Transverse colon (tissue), 4 donors: ENCODE data around the gene YTHDC1. TPM values are rescaled to one million over a fixed set of nuclear protein-coding genes. Genes with fewer than 3 reads are reported as not detected.

Experiments
- DNase-seq: peaks from one replicate; pipeline ENCODE4 v3.0.0-alpha.2; 2019
- H3K27ac ChIP-seq, 4 donors: fragments of 200-600 bp; sonication (generic); 2 replicates each; pipeline ENCODE4 v1.5.1; 2016 to 2018; ENCODE audit warnings: inconsistent platforms in 4 of 4
- H3K27me3 ChIP-seq: fragments of 200-600 bp; sonication (generic); 2 replicates; pipeline ENCODE4 v1.5.1; 2017; ENCODE audit warnings: inconsistent platforms
- H3K36me3 ChIP-seq, 4 donors: fragments of 200-600 bp; sonication (generic); 2 replicates each; pipeline ENCODE4 v1.5.1; 2017 to 2019; ENCODE audit warnings: inconsistent platforms in 4 of 4
- H3K4me1 ChIP-seq, 4 donors: fragments of 200-600 bp; sonication (generic); 2 replicates each; pipeline ENCODE4 v1.5.1; 2017 to 2020; ENCODE audit warnings: inconsistent platforms in 4 of 4
- H3K4me3 ChIP-seq, 4 donors: fragments of 200-600 bp; sonication (generic); 1 replicate in 1 of 4; 2 replicates in 3 of 4; pipeline versions ENCODE4 v1.5.1 to v1.6.1; 2017 to 2019; ENCODE audit warnings: inconsistent platforms in 4 of 4
- H3K9me3 ChIP-seq, 2 donors: fragments of 200-600 bp; sonication (generic); 2 replicates each; pipeline ENCODE4 v1.5.1; 2017 to 2019; ENCODE audit warnings: inconsistent platforms in 2 of 2
- CTCF ChIP-seq, 5 experiments: fragments of 200-600 bp in 3 of 5; fragments of 450-650 bp in 2 of 5; sonication (generic) in 3 of 5; IDR thresholded peaks; 1 replicate in 2 of 5; 2 replicates in 3 of 5; pipeline ENCODE4 v1.5.1; 2016 to 2017; ENCODE audit warnings: antibody characterized with exemption in 5 of 5, inconsistent platforms in 3 of 5, mild to moderate bottlenecking in 2 of 5, moderate library complexity in 1 of 5
- EP300 ChIP-seq: sonication (generic); formaldehyde crosslinking; IDR thresholded peaks from one replicate; pipeline ENCODE4 v1.6.1; 2017; ENCODE audit warnings: antibody characterized with exemption, low read depth
- POLR2A ChIP-seq: fragments of 450-650 bp; IDR thresholded peaks from one replicate; pipeline ENCODE4 v1.6.1; 2016; ENCODE audit warnings: antibody characterized with exemption, mild to moderate bottlenecking, moderate library complexity
- POLR2AphosphoS5 ChIP-seq, 3 donors: sonication (generic); formaldehyde crosslinking; IDR thresholded peaks; one replicate each; pipeline ENCODE4 v1.6.1; 2016; ENCODE audit warnings: antibody characterized with exemption in 3 of 3
- WGBS, 2 donors: methylation state at CpG; one replicate each; pipeline ENCODE4 v1.1.5; 2018; ENCODE audit warnings: low coverage in 1 of 2; 5-methylcytosine and 5-hydroxymethylcytosine counted together
- in situ Hi-C, 4 donors: fragments of 200-750 bp; cut with MboI; loops; one replicate each; pipeline versions ENCODE4 v1.15.0 to v1.15.1; 2017; ENCODE audit warnings: low sequenced_read_pairs in 3 of 4, low pct_ligation_motif_present in 1 of 4, low pct_unique_long_range_greater_than_20kb in 1 of 4
- intact Hi-C: fragments of 100-400 bp; cut with DNase I; formaldehyde crosslinking; loops from one replicate; pipeline ENCODE4 v1.15.1; 2023; ENCODE audit warnings: low total_unique reads
- total RNA-seq, 4 donors: library from RNA; depleted of rRNA; stranded (reverse); fragments of >200 nt; gene quantifications; one replicate each; pipeline ENCODE4 v1.1.0, GENCODE V29; 2016

The YTHDC1 gene
- total RNA-seq, 4 donors from 2014 or later = 47.4 to 183 (median 82.7) TPM

- H3K27ac ChIP-seq = no peak overlapping the region
- in situ Hi-C loops = no loop called here
Measured at GRCh38 chr4:68324519-68325262, 25.2 kb downstream of the YTHDC1 start.

GRCh38 chr4:68319040-68319439 is 30.9 kb downstream of the YTHDC1 start:
- 81 to 82% methylated on average over 1 of the region's 1 CpG for WGBS, 2 donors
- Histone ChIP-seq H3K4me1 (no peaks in the 10 kb centered on the region), H3K9me3 (no peaks in the 10 kb centered on the region), H3K36me3 (peaks cover 0 to 79% (median 31%) of the 10 kb centered on the region in 4 donors), H3K27me3 (no peaks in the 10 kb centered on the region), H3K27ac (no peak overlapping the region), H3K4me3 (no peak overlapping the region)
- in situ Hi-C loops (no loop called here), intact Hi-C loops (no loop called here)
- no peak for DNase-seq
- TF ChIP-seq POLR2AphosphoS5 (IDR thresholded peaks at IDR 0.05) = no peak
- no peak for TF ChIP-seq POLR2A
- TF ChIP-seq EP300 = no peak
- no peak for TF ChIP-seq CTCF (IDR thresholded peaks at IDR 0.05)

More at GRCh38 chr4:68324519-68325262, 25.2 kb downstream of the YTHDC1 start:
- no peaks in the 10 kb centered on the region for H3K9me3 ChIP-seq
- no peaks in the 10 kb centered on the region for H3K4me1 ChIP-seq
- DNase-seq = no peak
- intact Hi-C loops = no loop called here
- no peak overlapping the region for H3K4me3 ChIP-seq
- H3K36me3 ChIP-seq = peaks cover 0 to 77% (median 36%) of the 10 kb centered on the region in 4 donors
- TF ChIP-seq POLR2AphosphoS5 (IDR thresholded peaks at IDR 0.05) = no peak
- no peak for TF ChIP-seq POLR2A
- TF ChIP-seq EP300 = no peak
- no peak for TF ChIP-seq CTCF (IDR thresholded peaks at IDR 0.05)
- 69 to 75% methylated on average over 4 of the region's 4 CpGs for WGBS, 2 donors
- no peaks in the 10 kb centered on the region for H3K27me3 ChIP-seq

GRCh38 chr4:68316193-68316969 is 33.5 kb downstream of the YTHDC1 start:
- DNase-seq = no peak
- Histone ChIP-seq H3K36me3 (peaks cover 0 to 68% (median 29%) of the 10 kb centered on the region in 4 donors), H3K9me3 (no peaks in the 10 kb centered on the region), H3K27ac (no peak overlapping the region), H3K27me3 (no peaks in the 10 kb centered on the region), H3K4me3 (no peak overlapping the region), H3K4me1 (no peaks in the 10 kb centered on the region)
- in situ Hi-C loops (no loop called here), intact Hi-C loops (no loop called here)
- TF ChIP-seq EP300 (no peak), POLR2A (no peak), CTCF (IDR thresholded peaks at IDR 0.05) (no peak), POLR2AphosphoS5 (IDR thresholded peaks at IDR 0.05) (no peak)
- WGBS, 2 donors = 83 to 85% methylated on average over 4 to 5 of the region's 5 CpGs

GRCh38 chr4:68310651-68311247 is 39.1 kb downstream of the YTHDC1 start:
- WGBS, 2 donors = 84 to 100% methylated on average over 1 to 3 of the region's 3 CpGs
- intact Hi-C loops = no loop called here
- Histone ChIP-seq H3K27ac (no peak overlapping the region), H3K9me3 (no peaks in the 10 kb centered on the region), H3K4me3 (no peak overlapping the region), H3K36me3 (peaks cover 0 to 35% (median 14%) of the 10 kb centered on the region in 4 donors), H3K27me3 (no peaks in the 10 kb centered on the region), H3K4me1 (no peaks in the 10 kb centered on the region)
- TF ChIP-seq EP300 (no peak), POLR2A (no peak), CTCF (IDR thresholded peaks at IDR 0.05) (no peak), POLR2AphosphoS5 (IDR thresholded peaks at IDR 0.05) (no peak)
- in situ Hi-C loops = no loop called here
- DNase-seq = no peak
